Gastrocnemius medialis (tissue), 4 donors: ENCODE results near the gene LDLRAD3. TPM values are rescaled to one million over a fixed set of nuclear protein-coding genes. Genes with fewer than 3 reads are reported as not detected.

ENCODE experiments used
- ATAC-seq, 2 donors: fragments of 150-250 bp; one replicate each; pipeline ENCODE4 v1.9.1; 2016
- DNase-seq, 2 donors: peaks; one replicate each; pipeline ENCODE4 v3.0.0-alpha.2; 2019
- H3K27ac ChIP-seq, 4 donors: fragments of 200-600 bp; sonication (generic); 1 replicate in 1 of 4; 2 replicates in 3 of 4; pipeline ENCODE4 v1.5.1; 2016 to 2018; ENCODE audit warnings: mild to moderate bottlenecking in 2 of 4, moderate library complexity in 1 of 4
- H3K27me3 ChIP-seq, 3 donors: fragments of 200-600 bp; sonication (generic) in 2 of 3; 1 replicate in 1 of 3; 2 replicates in 2 of 3; pipeline versions ENCODE4 v1.5.1 to v1.6.0; 2016 to 2019; ENCODE audit warnings: mild to moderate bottlenecking in 1 of 3, moderate library complexity in 1 of 3
- H3K36me3 ChIP-seq, 2 donors: fragments of 200-600 bp; sonication (generic) in 1 of 2; one replicate each; pipeline ENCODE4 v1.5.1; 2017 to 2018
- H3K4me1 ChIP-seq, 2 donors: fragments of 200-600 bp; sonication (generic) in 1 of 2; one replicate each; pipeline ENCODE4 v1.5.1; 2016 to 2017; ENCODE audit warnings: mild to moderate bottlenecking in 2 of 2
- H3K4me3 ChIP-seq, 4 donors: fragments of 200-600 bp; sonication (generic) in 3 of 4; 1 replicate in 1 of 4; 2 replicates in 3 of 4; pipeline ENCODE4 v1.5.1; 2016 to 2019; ENCODE audit warnings: mild to moderate bottlenecking in 2 of 4
- H3K9me3 ChIP-seq, 3 donors: fragments of 200-600 bp; sonication (generic) in 2 of 3; 1 replicate in 1 of 3; 2 replicates in 2 of 3; pipeline ENCODE4 v1.5.1; 2016 to 2019
- POLR2A ChIP-seq, 2 donors: fragments of 450-650 bp; IDR thresholded peaks; one replicate each; pipeline ENCODE4 v1.6.1; 2017; ENCODE audit warnings: antibody characterized with exemption in 2 of 2, mild to moderate bottlenecking in 2 of 2, moderate library complexity in 2 of 2
- in situ Hi-C, 4 donors: fragments of 200-750 bp; cut with MboI; loops; one replicate each; pipeline versions ENCODE4 v1.15.0 to v1.8.0; 2017; ENCODE audit warnings: low sequenced_read_pairs in 4 of 4
- intact Hi-C: fragments of 100-400 bp; cut with DNase I; formaldehyde crosslinking; loops from one replicate; pipeline ENCODE4 v1.15.1; 2023; ENCODE audit warnings: low total_unique reads
- total RNA-seq, 4 donors: library from RNA; depleted of rRNA; stranded (reverse); fragments of >200 nt; gene quantifications; one replicate each; pipeline versions ENCODE4 v1.1.0 to v1.2.3, GENCODE V29; 2016
- TF ChIP-seq, protein P1 (sequence below), 5 experiments: fragments of 450-650 bp in 3 of 5; fragments of 200-600 bp in 2 of 5; sonication (generic) in 2 of 5; IDR thresholded peaks in 4 of 5; conservative IDR thresholded peaks in 1 of 5; 1 replicate in 4 of 5; 2 replicates in 1 of 5; pipeline ENCODE4 v1.5.1; 2016 to 2019; ENCODE audit warnings: antibody characterized with exemption in 5 of 5, mild to moderate bottlenecking in 3 of 5, moderate library complexity in 3 of 5

The LDLRAD3 gene
- total RNA-seq, 4 donors from 2014 or later, result 6.1 to 12.8 (median 11.8) TPM

GRCh38 chr11:36146437-36146836 is 202.6 kb downstream of the LDLRAD3 start:
- in situ Hi-C loops, result loop anchor here in 1 of 4 donors (25.0 kb wide), 1 partner anchor 534 kb away; the partner anchor contains the start of gene FJX1
- no peak for DNase-seq
- ATAC-seq, result no peak
- H3K4me1 ChIP-seq, result peaks cover 5% of the 10 kb centered on the region in 2 donors
- H3K27me3 ChIP-seq, result no peaks in the 10 kb centered on the region
- no peak for TF ChIP-seq POLR2A (IDR thresholded peaks at IDR 0.05)
- TF ChIP-seq, protein P1, sequence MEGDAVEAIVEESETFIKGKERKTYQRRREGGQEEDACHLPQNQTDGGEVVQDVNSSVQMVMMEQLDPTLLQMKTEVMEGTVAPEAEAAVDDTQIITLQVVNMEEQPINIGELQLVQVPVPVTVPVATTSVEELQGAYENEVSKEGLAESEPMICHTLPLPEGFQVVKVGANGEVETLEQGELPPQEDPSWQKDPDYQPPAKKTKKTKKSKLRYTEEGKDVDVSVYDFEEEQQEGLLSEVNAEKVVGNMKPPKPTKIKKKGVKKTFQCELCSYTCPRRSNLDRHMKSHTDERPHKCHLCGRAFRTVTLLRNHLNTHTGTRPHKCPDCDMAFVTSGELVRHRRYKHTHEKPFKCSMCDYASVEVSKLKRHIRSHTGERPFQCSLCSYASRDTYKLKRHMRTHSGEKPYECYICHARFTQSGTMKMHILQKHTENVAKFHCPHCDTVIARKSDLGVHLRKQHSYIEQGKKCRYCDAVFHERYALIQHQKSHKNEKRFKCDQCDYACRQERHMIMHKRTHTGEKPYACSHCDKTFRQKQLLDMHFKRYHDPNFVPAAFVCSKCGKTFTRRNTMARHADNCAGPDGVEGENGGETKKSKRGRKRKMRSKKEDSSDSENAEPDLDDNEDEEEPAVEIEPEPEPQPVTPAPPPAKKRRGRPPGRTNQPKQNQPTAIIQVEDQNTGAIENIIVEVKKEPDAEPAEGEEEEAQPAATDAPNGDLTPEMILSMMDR (IDR thresholded peaks at IDR 0.05 in 4 of 5, conservative IDR thresholded peaks at IDR 0.05 in 1 of 5), result no peak
- H3K4me3 ChIP-seq, result no peak overlapping the region
- intact Hi-C loops, result no loop called here
- no peaks in the 10 kb centered on the region for H3K36me3 ChIP-seq
- H3K27ac ChIP-seq, result no peak overlapping the region
- H3K9me3 ChIP-seq, result no peaks in the 10 kb centered on the region

DNA sequence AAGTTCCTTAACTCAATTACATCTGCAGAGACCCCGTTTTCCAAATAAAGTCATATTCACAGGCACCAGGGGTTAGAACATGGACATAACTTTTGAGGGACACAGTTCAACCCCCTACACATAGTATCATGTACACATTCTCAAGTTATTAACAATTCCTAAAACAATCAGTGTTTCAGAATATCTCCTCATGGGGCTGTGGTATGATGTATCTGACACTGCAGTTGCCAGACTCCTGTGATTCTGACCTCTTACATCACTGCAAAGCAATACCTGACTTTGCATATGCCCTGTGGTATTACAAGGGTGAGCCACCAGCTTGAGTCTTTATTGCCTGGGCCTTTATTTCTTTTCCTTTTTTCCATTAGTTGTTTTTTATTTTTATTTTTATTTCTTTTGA is 203.6 kb downstream of the LDLRAD3 start:
- DNase-seq (no peak), ATAC-seq (no peak)
- Histone ChIP-seq H3K27me3 (no peaks in the 10 kb centered on the region), H3K9me3 (no peaks in the 10 kb centered on the region), H3K36me3 (no peaks in the 10 kb centered on the region), H3K4me3 (no peak overlapping the region), H3K27ac (no peak overlapping the region), H3K4me1 (peaks cover 5% of the 10 kb centered on the region in 2 donors)
- in situ Hi-C loops, result loop anchor here in 1 of 4 donors (25.0 kb wide), 1 partner anchor 535 kb away; the partner anchor contains the start of gene FJX1
- intact Hi-C loops, result no loop called here
- TF ChIP-seq, protein P1 (IDR thresholded peaks at IDR 0.05 in 4 of 5, conservative IDR thresholded peaks at IDR 0.05 in 1 of 5), result no peak
- no peak for TF ChIP-seq POLR2A (IDR thresholded peaks at IDR 0.05)

DNA sequence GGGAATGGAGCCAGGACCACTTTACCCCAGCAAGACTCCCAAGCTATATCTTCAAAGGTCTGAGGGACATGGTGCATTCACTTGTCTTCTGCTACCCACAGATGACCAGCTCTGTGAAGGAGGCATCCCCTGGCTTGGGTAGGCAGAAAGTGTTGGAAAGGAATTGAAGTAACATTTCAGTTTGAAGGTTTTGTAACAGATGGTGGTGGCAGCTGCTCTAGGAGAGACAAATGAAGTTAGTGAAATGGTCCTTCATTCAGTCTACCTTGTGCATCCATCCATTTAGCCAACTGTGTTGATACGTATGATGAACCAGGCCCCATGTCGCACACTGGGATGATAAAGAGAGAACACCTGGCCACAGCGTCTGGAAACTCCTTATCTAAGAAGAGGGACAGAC is 204.8 kb downstream of the LDLRAD3 start:
- Histone ChIP-seq H3K27me3 (no peaks in the 10 kb centered on the region), H3K36me3 (no peaks in the 10 kb centered on the region), H3K27ac (no peak overlapping the region), H3K4me3 (no peak overlapping the region), H3K4me1 (peaks cover 5% of the 10 kb centered on the region in 2 donors), H3K9me3 (no peaks in the 10 kb centered on the region)
- ATAC-seq (no peak), DNase-seq (no peak)
- no peak for TF ChIP-seq POLR2A (IDR thresholded peaks at IDR 0.05)
- TF ChIP-seq, protein P1 (IDR thresholded peaks at IDR 0.05 in 4 of 5, conservative IDR thresholded peaks at IDR 0.05 in 1 of 5), result no peak
- in situ Hi-C loops, result loop anchor here in 1 of 4 donors (25.0 kb wide), 1 partner anchor 536 kb away; the partner anchor contains the start of gene FJX1
- intact Hi-C loops, result loop anchor here (1.0 kb wide), 1 partner anchor 38 kb away; no protein-coding TSS in a partner anchor

GRCh38 chr11:36149538-36150242 is 205.8 kb downstream of the LDLRAD3 start:
- H3K4me1 ChIP-seq, result peaks cover 5% of the 10 kb centered on the region in 2 donors
- intact Hi-C loops (loop anchor here (1.0 to 10.0 kb wide), 2 partner anchors 37 to 115 kb away; no protein-coding TSS in a partner anchor), in situ Hi-C loops (loop anchor here in 1 of 4 donors (25.0 kb wide), 1 partner anchor 537 kb away; the partner anchor contains the start of gene FJX1)
- H3K27me3 ChIP-seq, result no peaks in the 10 kb centered on the region
- no peak overlapping the region for H3K4me3 ChIP-seq
- H3K36me3 ChIP-seq, result no peaks in the 10 kb centered on the region
- no peaks in the 10 kb centered on the region for H3K9me3 ChIP-seq
- TF ChIP-seq, protein P1 (IDR thresholded peaks at IDR 0.05 in 4 of 5, conservative IDR thresholded peaks at IDR 0.05 in 1 of 5), result peak in 4 of 5 experiments; percentile 18 to 45 (median 38)
- TF ChIP-seq POLR2A (IDR thresholded peaks at IDR 0.05), result peak in 1 of 2 donors; percentile 22
- DNase-seq (peak; percentile 54 to 65), ATAC-seq (peak; percentile 96 to 99)
- H3K27ac ChIP-seq, result peak overlapping the region in 3 of 4 donors; percentile 53 to 68 (median 55)
